Measurements from ENCODE around the gene FN3KRP. TPM values are rescaled to one million over a fixed set of nuclear protein-coding genes. Genes with fewer than 3 reads are reported as not detected.
A peak's percentile ranks its signal among the peaks of the same experiment; 100 is the strongest.

The FN3KRP gene
- total RNA-seq, 1 experiment from 2014 or later: 30.2 TPM

DNA sequence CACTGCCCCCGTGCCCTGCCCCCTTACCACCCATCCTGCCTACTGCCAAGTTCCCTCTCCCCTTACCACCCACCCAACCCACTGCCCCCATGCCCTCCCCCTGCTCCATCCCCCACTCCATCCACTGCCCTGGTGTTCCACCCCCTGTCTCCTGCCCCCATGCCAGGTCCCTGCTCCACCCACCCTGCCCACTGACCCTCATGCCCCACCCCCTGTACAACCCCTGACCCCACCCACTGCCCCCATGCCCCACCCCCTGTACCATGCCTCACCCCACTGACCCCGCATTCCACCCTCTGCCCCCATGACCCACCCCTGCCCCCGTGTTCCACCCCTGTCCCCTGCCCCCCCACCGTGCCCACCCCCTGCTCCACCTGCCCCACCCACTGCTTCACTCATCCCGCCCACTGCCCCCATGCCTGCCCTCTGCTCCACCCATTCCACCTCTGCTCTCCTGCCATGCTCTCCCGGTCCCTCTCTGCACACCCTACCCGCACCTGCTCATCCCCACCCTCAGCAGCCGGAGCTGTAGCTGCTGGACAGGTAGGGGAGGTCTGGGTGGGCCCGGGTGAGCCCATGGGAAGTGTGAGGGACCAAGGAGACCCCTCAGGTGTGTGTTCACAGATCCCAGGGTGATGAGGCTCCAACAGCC is 7.4 kb upstream of the FN3KRP start:
- DNase-seq (ENCODE audit: low read depth): no peak

DNA sequence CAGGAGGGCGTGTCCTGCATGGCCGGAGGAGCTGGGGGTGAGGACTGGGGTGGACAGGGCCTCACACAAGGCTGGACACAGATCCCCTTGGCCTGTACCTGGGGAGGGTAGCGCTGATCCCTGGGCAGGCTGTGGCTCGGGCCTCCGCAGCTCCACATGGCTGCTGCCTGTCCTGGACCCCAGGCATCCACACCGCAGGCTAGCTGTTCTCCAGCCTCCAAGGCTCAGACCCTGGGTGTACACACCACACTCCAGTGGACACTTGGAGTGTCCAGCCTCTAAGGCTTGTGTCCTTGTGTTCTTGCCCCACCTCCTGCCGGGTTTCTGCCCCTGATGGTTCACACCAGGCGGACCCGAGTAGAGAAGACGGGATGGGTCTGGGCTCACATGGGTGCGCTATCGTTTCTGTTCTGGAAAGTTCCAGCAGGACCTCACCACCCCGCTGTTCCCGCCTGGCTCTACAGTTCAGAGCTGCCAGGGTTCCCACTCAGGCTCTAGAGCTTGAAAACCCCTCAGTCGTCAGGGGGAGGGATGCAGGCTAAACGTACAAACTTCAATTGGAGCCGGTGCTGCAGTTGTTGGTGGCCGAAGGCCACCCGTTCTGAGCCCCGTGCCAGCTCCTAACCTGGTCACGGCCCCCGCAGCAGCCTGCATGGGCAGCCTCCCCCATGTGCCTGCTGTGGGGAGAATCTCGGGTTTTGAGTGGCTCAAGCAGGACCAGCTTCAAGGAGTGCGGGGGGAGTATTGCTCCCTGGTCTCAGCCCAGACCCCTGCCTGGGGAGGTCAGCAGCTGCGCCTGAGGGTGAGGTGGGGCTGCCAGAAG is 6.6 kb upstream of the FN3KRP start:
- DNase-seq (ENCODE audit: low read depth): no peak

DNA sequence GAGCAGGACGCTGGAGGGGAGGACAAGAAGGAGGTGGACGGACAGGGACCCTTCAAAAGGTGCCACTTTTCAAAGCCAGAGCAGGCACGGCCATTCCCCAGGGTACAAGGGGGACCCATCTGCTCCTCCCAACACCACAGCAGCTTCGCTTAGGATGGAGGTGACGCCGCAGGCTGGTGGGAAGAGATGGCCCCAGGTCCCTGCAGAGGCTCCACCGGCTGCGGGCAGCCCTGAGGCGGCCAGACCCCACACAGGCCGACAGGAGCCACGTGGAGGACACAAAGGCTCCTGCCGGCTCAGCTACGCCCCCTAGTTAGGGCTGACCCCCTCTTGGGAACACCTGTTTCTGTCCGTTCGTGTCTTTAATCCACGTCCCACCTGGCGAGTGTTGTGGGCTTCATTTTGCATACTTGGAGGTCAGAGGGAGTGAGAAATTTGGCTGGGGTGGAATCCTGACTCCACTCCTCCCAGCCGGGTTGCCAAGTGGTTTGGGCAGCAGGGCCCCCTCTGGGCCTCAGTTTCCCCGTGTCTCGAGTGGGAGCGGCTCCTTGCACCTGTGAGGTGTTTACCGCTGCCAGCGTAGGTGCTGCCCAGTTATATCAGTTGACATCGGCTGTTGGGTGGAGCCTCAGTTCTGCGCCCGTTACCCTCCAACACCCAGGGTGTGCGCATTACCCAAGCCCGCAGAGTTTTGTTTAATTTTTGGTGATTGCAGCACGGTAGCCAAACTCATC is 5.8 kb upstream of the FN3KRP start:
- DNase-seq (ENCODE audit: low read depth): no peak

DNA sequence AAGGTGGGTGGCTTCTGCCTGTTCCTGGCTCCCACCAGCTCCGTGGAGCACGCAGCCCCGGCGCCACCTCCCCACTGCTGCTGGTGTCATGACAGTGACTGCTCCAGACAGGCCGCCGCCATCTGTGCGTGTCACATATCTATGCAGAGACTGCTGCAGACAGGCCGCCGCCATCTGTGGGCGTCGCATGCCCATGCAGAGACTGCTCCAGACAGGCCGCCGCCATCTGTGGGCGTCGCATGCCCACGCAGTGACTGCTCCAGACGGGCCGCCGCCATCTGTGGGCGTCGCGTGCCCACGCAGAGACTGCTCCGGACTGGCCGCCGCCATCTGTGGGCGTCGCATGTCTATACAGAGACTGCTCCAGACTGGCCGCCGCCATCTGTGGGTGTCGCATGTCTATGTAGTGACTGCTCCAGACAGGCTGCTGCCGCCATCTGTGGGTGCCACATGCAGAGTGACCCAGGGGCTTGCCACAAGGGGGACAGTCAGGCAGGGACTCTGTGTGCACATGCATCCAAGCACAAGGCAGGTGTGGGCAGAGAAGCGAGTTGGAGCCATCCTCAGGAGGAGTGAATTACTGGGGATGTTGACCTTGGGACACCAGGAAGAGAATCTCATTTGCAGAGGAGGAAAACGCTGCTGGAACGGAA is 3.3 kb upstream of the FN3KRP start:
- no peak for DNase-seq (ENCODE audit: low read depth)

DNA sequence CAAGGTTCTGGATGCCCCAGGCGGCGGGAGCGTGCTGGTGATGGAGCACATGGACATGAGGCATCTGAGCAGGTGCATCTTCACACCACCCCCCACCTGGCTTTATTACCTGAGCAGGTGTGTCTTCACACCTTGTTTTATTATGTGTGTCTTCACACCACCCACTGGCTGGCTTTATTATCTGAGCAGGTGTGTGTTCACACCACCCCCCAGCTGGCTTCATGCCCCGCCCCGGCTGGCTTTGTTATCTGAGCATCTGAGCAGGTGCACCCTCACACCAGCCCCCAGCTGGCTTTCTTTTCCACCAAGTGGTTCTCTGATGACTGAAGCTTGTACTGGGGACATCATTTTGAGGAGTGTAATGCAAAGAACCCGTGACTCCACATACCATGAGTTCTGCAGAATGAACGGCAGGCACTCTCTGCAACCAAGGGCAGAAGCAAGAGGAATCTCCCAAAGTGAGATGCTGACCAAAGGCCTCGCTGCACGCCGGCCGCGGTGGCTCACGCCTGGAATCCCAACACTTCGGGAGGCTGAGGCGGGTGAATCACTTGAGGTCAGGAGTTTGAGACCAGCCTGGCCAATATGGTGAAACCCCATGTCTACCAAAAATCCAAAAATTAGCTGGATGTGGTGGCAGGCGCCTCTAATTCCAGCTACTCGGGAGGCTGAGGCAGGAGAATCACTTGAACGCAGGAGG is 2.6 kb downstream of the FN3KRP start:
- no peak for DNase-seq (ENCODE audit: low read depth)

DNA sequence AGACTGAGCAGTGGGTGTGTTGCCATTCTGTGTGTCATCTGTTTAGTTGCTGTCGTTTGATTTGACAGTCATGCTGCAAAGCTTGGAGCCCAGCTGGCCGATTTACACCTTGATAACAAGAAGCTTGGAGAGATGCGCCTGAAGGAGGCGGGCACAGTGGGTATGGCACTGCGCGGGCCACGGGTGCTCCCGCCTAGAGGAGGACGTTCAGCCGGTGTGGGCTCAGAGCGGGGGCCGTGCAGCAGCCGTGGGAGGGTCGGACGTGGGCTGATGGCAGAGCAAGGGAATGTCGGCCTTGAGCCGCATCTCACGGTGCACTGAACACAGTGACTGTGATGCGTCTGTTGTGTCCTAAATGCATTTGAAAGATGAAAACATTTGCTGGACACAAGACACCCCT is 3.7 kb downstream of the FN3KRP start:
- no peak for DNase-seq (ENCODE audit: low read depth)

DNA sequence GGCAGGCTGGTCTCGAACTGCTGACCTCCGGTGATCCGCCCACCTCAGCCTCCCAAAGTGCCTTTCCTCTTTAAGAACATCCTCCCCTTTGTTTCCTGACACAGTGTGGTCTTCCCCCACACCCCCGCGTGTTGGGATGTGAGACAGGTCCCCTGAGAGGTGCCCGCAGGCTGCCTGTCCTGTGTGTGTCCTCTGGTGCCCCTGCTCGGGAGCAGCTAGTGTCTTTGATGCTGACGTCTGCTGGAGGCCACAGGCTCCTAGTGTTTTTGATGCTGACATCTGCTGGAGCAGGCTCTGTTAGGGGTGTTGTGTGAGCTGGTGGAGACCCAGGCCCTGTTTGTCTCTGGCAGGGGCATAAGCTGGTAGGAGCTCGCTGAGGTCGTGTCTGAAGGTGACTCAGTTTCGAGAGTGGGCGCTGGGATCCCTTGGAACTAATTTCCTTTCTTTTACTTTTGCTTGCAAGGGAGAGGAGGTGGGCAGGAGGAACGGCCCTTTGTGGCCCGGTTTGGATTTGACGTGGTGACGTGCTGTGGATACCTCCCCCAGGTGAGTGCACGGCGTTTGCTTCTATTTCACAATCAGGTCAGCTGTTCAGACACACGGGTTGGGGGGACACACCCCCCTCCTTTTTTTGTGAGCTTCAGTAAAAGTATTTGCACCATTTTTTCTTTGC is 6.0 kb downstream of the FN3KRP start:
- no peak for DNase-seq (ENCODE audit: low read depth)

DNA sequence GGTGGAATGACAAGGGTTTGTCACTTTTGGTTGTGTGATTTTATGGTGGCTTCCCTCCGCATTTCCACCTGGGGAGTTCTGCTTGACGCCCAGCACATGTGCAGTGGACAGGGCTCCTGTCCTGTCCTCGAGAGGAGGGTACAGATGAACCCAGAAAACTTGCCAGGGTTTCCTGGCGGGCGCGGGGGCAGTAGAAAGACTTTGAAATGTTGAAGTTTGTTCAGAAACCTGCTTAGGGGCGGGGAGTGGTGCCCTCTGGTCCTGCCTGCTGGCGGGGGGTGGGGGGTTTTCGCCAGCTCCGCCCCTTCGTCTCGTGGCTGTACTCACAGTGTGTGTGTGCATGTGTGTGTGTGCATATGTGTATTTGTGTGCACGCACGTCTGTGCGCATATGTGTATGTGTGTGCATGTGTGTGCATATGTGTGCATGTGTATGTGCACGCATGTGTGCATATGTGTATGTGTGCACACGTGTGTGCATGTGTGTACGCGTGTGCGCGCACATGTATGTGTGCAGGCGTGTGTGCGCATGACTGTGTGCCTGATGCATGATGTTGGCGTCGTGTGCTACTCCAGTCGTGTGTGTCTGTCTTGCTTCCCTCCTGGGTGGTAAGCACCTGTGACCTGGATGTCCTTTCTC is 6.8 kb downstream of the FN3KRP start:
- no peak for DNase-seq (ENCODE audit: low read depth)

DNA sequence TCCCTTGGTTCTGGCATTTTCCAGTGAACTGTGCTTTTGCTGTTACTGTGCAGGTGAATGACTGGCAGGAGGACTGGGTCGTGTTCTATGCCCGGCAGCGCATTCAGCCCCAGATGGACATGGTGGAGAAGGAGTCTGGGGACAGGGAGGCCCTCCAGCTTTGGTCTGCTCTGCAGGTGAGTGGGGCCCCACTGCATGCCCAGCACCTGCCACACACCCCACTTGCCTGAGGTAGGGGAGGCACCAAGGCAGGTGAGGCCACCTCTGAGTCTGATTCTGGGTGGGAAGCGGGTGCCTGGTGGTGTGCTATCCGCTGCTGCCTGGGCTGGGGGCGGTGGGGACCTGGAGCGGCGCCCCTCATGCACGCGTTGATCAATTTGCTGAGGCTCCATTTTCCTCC is 9.9 kb downstream of the FN3KRP start:
- no peak for DNase-seq (ENCODE audit: low read depth)

DNA sequence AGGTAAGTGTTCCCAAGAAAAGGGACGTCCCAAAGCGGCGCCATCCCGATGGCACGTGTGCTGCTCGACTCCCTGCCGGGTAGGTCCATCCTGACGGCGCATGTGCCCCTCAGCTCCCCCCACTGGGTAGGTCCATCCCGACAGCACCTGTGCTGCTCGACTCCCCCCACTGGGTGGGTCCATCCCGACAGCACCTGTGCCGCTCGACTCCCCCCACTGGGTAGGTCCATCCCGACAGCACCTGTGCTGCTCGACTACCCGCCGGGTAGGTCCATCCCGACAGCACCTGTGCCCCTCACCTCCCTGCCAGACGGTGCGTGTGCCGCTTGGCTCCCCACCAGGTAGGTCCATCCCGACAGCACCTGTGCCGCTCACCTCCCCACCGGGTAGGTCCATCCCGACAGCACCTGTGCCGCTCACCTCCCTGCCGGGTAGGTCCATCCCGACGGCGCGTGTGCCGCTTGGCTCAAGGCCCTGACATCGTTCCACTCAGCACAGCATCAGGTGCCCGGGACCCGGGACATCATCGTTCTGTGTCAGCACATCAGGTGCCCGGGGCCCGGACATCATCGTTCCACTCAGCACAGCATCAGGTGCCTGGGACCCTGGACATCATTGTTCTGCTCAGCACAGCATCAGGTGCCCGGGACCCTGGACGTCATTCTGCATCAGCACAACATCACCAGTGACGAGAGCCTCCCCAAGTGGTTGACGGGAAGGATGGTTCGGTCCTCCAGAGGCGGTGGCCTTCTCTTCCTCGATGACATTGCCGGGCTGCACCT is 13.2 kb downstream of the FN3KRP start:
- DNase-seq (ENCODE audit: low read depth): no peak

DNA sequence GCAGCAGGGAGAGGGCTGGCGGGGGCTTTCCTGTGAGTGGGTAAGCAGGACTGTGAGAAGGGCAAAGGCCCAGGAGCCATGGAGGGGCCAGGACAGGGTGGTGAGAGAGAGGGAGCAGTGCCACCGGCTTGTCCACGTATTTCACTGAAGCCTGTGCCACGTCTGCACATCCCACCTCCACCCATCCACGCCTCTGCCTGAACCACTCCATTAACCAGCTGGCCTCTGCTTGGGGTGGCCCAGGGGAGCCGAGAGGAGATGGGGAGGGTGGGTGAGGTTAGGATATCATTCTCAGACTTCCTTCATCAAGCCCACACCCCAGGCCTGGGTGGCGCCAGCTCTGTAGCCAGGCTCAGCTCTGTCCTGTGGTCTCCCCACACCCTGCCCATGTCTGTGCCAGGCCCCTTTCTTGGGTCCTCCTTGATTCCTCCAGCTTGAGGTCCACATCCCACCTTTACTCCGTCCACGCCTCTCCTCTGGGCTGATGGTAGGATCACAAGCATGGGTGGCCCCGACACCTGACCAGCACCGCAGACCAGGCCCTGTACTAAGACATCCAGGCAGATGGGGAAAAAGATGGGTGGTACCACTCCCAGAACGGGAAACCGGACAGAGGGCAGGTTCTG is 15.7 kb downstream of the FN3KRP start:
- no peak for DNase-seq (ENCODE audit: low read depth)

DNA sequence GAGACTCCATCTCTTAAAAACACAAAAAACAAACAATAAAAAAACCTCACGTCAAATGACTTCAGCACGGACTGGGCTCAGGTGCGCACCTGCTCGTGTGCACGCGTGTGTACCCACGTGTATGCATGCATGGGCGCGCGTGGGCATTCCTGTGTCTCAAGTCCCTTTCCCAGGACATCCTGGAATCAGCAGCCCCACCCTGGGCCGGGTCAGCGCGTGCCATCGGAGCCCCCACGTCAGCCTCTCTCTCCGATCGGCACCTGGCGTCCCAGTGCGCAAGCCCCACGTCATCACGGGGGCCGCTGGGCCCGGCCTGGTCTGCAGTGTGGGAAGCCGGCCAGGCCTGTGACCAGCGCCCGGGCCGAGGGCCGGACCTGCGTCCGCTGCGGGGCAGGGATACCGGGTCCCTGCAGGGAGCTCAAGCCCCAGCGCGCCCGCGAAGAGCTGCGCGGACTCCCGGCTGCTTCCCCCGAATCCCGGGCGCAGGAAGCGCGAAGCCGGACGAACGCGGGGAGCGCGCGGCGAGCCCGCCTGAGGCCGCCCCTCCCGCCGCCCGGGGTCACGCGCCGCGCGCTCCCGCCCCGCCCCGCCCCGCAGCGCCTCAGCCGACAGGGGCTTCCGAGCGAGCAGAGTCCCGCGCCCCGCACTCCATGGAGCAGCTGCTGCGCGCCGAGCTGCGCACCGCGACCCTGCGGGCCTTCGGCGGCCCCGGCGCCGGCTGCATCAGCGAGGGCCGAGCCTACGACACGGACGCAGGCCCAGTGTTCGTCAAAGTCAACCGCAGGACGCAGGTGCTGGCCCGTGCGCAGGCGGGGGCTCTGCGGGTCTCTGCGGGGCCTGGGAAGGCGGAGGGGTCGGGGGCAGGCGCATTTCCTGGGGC is 18.7 kb downstream of the FN3KRP start, which contains the start of gene FN3K:
Gene FN3K (plus strand): TSS at position 629 of the 880 bp plus-strand sequence. CDS start 22 bp downstream, at position 651.
- peak; percentile 54 for DNase-seq (ENCODE audit: low read depth)

DNA sequence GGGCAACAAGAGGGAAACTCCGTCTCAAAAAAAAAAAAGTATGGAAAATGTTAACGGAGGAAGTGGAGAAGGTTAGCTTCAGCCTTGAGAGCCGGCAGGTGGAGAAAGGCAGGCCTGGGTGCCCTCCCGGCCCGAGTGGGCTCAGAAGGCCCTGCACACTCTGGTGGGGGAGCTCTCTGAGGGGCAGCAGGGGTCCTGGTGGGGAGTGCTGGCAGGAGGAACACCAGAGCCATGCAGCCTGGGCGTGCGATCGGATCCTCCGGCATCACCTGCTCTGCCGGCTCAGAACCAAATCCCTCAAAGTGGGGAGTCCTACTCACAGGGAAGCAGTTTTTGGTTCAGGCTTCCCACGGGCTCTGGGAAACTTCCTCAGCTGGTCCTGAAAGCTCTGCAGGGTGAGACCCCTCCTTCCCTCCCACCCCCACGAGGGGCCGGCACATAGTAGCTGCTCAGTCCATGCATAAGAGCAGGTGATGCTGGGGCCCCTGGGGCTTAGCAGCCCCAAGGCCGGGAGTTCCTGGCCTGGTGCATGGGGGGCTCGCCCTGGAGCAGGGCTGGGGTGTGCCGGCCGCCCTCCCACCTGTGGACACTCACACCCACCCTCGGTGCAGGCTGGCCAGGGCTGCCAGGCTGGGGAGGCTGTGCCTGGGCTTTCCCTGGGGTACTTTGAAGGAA is 20.1 kb downstream of the FN3KRP start:
- DNase-seq (ENCODE audit: low read depth): no peak

DNA sequence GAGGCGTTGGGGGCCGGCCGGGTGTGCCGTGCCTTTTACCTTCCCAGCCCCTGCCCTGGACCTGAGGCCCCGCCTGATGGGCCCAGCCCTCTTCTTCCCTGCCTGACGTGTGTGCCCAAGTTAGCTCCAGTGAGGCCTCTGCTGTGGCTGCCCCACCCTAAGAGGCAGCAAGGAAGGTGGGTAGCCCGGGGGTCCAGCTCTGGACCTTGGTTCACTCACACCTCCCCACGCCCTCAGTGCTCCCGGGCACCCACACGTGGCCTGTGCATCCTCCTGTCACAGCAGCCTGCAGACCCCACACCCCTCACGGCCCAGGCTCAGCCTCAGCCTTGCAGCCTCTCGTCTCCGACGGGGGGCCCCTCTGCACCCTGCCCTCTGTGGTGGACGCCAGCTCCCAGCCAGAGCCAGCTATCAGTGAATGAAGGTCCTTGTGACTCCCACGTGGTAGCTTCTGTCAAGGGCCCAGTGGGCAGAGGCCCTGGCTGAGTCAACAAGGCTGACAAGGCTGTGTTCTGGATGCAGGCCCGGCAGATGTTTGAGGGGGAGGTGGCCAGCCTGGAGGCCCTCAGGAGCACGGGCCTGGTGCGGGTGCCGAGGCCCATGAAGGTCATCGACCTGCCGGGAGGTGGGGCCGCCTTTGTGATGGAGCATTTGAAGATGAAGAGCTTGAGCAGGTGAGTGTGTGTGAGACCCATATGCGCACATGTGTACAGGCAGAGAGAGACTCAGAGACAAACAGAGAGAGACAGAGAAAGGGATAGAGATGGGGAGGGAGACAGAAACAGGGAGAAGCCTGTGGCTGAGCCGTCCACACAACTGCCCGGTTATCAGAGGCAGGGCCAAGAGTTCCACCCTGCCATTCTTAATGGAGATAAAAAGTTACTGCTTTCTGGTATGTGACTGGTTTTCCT is 21.7 kb downstream of the FN3KRP start:
- DNase-seq (ENCODE audit: low read depth): no peak

DNA sequence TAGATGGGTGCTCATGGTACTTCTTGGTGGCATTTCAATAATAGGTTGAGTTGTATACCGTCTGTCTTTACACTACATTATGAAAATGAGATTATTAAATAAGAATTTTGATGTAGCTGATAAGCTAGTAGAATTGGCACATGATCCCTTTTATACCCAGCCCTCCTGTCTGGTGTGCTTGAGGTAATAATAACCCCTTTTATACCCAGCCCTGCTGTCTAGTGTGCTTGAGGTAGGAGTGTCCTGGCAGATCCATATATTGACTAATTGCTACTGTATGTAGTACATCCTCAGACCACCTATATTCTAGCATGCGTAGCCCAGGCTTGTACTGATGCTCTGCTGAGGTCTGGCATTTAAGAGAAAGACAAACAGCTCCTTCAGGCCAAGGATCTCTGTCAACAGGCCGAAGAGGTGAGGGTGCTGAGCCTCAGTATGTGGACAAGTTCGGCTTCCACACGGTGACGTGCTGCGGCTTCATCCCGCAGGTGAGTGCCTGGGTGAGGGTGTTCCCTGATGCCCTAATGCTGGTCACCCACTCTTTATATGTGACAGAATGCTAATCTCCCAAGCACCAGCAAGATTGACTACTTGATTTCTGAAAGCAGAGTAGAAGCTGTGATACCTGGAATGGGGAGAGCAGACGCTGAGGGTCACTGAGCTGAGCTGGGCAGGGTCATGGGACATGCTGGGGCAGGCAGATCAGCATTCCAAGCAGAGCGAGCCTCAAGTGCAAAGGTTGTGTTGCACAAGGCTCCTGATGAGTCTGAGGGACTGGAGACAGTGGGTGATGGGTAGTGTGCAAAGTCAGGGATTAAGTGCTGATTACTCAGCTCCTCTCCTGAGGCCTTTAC is 24.6 kb downstream of the FN3KRP start:
- DNase-seq (ENCODE audit: low read depth): no peak
